ENCODE data around the gene DCTD.

The DCTD gene

DNA sequence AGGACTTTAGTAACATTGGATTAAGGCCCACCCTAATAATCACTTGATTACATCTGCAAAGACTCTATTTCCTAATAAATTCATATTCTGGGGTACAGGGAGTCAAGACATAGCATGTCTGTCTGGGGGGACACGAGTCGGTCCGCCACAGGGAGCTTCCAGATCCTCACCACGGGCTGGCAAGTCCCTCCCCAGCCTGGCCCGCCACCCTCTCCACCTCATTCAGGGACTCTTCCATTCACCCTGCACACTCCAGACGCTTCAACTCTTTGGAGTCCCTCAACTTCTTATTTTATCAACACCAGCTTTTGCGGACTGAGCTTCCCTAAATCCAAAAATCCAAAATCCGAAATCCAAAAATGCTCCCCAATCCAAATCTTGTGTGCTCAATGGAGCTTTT lies 71.2 kb downstream of the DCTD start:
- TF ChIP-seq, protein P1, sequence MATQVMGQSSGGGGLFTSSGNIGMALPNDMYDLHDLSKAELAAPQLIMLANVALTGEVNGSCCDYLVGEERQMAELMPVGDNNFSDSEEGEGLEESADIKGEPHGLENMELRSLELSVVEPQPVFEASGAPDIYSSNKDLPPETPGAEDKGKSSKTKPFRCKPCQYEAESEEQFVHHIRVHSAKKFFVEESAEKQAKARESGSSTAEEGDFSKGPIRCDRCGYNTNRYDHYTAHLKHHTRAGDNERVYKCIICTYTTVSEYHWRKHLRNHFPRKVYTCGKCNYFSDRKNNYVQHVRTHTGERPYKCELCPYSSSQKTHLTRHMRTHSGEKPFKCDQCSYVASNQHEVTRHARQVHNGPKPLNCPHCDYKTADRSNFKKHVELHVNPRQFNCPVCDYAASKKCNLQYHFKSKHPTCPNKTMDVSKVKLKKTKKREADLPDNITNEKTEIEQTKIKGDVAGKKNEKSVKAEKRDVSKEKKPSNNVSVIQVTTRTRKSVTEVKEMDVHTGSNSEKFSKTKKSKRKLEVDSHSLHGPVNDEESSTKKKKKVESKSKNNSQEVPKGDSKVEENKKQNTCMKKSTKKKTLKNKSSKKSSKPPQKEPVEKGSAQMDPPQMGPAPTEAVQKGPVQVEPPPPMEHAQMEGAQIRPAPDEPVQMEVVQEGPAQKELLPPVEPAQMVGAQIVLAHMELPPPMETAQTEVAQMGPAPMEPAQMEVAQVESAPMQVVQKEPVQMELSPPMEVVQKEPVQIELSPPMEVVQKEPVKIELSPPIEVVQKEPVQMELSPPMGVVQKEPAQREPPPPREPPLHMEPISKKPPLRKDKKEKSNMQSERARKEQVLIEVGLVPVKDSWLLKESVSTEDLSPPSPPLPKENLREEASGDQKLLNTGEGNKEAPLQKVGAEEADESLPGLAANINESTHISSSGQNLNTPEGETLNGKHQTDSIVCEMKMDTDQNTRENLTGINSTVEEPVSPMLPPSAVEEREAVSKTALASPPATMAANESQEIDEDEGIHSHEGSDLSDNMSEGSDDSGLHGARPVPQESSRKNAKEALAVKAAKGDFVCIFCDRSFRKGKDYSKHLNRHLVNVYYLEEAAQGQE (IDR thresholded peaks at IDR 0.05; ENCODE audit: insufficient read depth in 1 of 2, low read depth in 2 of 2, low read length in 2 of 2) = no peak
- TF ChIP-seq FOXP2 (optimal IDR thresholded peaks at IDR 0.05; ENCODE audit: borderline replicate concordance, extremely low read depth, extremely low read length, insufficient read depth) = no peak
- TF ChIP-seq TAF1 (IDR thresholded peaks at IDR 0.05; ENCODE audit: borderline replicate concordance, insufficient read depth, low read length) = no peak
- no peak for TF ChIP-seq SIN3A (IDR thresholded peaks at IDR 0.05; ENCODE audit: borderline replicate concordance, insufficient read depth, low read length)
- TF ChIP-seq POLR2AphosphoS5 (IDR thresholded peaks at IDR 0.05; ENCODE audit: low read depth, low read length) = no peak

- TF ChIP-seq POLR2AphosphoS5 (IDR thresholded peaks at IDR 0.05; ENCODE audit: low read depth, low read length) (no peak), FOXP2 (optimal IDR thresholded peaks at IDR 0.05; ENCODE audit: borderline replicate concordance, extremely low read depth, extremely low read length, insufficient read depth) (no peak), SIN3A (IDR thresholded peaks at IDR 0.05; ENCODE audit: borderline replicate concordance, insufficient read depth, low read length) (no peak), TAF1 (IDR thresholded peaks at IDR 0.05; ENCODE audit: borderline replicate concordance, insufficient read depth, low read length) (no peak)
- TF ChIP-seq, protein P1 (IDR thresholded peaks at IDR 0.05; ENCODE audit: insufficient read depth in 1 of 2, low read depth in 2 of 2, low read length in 2 of 2) = no peak
Observed at GRCh38 chr4:182845618-182846017, 71.6 kb downstream of the DCTD start.

- TF ChIP-seq, protein P1 (IDR thresholded peaks at IDR 0.05; ENCODE audit: insufficient read depth in 1 of 2, low read depth in 2 of 2, low read length in 2 of 2) = no peak
- TF ChIP-seq POLR2AphosphoS5 (IDR thresholded peaks at IDR 0.05; ENCODE audit: low read depth, low read length) = no peak
- no peak for TF ChIP-seq FOXP2 (optimal IDR thresholded peaks at IDR 0.05; ENCODE audit: borderline replicate concordance, extremely low read depth, extremely low read length, insufficient read depth)
- no peak for TF ChIP-seq SIN3A (IDR thresholded peaks at IDR 0.05; ENCODE audit: borderline replicate concordance, insufficient read depth, low read length)
- TF ChIP-seq TAF1 (IDR thresholded peaks at IDR 0.05; ENCODE audit: borderline replicate concordance, insufficient read depth, low read length) = no peak
Observed at GRCh38 chr4:182843808-182844325, 73.3 kb downstream of the DCTD start.

DNA sequence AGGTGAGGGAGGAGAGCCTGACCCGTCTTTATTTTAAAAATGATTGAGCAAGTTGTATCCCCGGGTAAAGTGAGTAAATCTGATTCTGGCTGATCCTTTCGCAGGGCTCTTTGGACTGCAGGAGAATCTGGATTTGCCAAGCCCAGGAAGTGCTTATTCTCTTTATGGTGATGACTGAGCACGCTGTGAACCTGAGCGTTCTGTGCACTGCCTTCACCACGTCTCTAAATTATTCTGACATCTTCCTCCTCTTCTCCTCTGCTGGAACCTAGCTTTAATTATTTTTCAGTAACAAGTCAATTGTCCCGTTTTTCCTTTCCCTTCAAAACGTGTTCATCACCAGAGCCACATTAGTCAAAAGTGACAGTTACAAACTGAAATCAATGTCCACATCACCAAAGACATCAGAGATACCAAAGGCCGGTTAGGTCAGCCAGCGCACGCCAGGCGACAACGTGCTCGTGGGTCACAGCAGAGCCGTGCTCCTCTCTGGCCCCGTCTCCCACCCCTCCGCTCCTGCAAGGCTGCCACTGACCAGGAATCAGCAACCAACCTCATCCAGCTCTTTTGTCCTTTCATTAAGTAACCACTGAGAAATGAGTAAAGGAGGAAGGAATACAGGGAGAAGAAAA lies 74.3 kb downstream of the DCTD start:
- TF ChIP-seq FOXP2 (optimal IDR thresholded peaks at IDR 0.05; ENCODE audit: borderline replicate concordance, extremely low read depth, extremely low read length, insufficient read depth) (no peak), SIN3A (IDR thresholded peaks at IDR 0.05; ENCODE audit: borderline replicate concordance, insufficient read depth, low read length) (no peak), POLR2AphosphoS5 (IDR thresholded peaks at IDR 0.05; ENCODE audit: low read depth, low read length) (no peak), TAF1 (IDR thresholded peaks at IDR 0.05; ENCODE audit: borderline replicate concordance, insufficient read depth, low read length) (no peak)
- TF ChIP-seq, protein P1 (IDR thresholded peaks at IDR 0.05; ENCODE audit: insufficient read depth in 1 of 2, low read depth in 2 of 2, low read length in 2 of 2) = no peak
